ENCODE data around the gene RCOR1.

Gene RCOR1

DNA sequence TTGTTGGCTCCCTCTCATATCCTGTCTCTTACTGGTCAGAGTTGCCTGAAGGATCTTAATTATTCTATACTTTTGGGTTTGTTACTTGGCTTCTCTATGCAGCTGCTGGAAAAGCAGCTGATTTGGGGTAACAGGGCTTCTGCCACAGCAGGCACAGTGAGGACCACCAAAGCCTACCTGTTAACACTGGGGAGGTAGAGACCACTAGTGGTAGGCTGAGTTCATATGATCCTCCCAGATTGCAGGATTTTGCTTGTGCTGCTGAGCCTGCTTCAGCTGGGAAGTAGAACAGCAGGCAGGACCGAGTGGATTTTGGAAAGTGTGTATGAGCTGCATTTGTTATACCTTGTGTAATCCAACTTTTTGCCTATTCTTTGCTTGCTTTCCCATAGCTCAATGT, 34.1 kb downstream of the RCOR1 start:
- Histone ChIP-seq H3K4me3 (replicated peaks; ENCODE audit: insufficient read depth, low read length) (no peak overlapping the region), H3K27me3 (ENCODE audit: insufficient read depth, poor library complexity, severe bottlenecking) (no peaks in the 10 kb centered on the region), H3K27ac (replicated peaks) (no peak overlapping the region)
- TF ChIP-seq POLR2AphosphoS5 (IDR thresholded peaks at IDR 0.05; ENCODE audit: low read depth): no peak
- TF ChIP-seq, protein P1, sequence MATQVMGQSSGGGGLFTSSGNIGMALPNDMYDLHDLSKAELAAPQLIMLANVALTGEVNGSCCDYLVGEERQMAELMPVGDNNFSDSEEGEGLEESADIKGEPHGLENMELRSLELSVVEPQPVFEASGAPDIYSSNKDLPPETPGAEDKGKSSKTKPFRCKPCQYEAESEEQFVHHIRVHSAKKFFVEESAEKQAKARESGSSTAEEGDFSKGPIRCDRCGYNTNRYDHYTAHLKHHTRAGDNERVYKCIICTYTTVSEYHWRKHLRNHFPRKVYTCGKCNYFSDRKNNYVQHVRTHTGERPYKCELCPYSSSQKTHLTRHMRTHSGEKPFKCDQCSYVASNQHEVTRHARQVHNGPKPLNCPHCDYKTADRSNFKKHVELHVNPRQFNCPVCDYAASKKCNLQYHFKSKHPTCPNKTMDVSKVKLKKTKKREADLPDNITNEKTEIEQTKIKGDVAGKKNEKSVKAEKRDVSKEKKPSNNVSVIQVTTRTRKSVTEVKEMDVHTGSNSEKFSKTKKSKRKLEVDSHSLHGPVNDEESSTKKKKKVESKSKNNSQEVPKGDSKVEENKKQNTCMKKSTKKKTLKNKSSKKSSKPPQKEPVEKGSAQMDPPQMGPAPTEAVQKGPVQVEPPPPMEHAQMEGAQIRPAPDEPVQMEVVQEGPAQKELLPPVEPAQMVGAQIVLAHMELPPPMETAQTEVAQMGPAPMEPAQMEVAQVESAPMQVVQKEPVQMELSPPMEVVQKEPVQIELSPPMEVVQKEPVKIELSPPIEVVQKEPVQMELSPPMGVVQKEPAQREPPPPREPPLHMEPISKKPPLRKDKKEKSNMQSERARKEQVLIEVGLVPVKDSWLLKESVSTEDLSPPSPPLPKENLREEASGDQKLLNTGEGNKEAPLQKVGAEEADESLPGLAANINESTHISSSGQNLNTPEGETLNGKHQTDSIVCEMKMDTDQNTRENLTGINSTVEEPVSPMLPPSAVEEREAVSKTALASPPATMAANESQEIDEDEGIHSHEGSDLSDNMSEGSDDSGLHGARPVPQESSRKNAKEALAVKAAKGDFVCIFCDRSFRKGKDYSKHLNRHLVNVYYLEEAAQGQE (IDR thresholded peaks at IDR 0.05; ENCODE audit: insufficient replicate concordance, low read depth): no peak
- TF ChIP-seq, protein P2, sequence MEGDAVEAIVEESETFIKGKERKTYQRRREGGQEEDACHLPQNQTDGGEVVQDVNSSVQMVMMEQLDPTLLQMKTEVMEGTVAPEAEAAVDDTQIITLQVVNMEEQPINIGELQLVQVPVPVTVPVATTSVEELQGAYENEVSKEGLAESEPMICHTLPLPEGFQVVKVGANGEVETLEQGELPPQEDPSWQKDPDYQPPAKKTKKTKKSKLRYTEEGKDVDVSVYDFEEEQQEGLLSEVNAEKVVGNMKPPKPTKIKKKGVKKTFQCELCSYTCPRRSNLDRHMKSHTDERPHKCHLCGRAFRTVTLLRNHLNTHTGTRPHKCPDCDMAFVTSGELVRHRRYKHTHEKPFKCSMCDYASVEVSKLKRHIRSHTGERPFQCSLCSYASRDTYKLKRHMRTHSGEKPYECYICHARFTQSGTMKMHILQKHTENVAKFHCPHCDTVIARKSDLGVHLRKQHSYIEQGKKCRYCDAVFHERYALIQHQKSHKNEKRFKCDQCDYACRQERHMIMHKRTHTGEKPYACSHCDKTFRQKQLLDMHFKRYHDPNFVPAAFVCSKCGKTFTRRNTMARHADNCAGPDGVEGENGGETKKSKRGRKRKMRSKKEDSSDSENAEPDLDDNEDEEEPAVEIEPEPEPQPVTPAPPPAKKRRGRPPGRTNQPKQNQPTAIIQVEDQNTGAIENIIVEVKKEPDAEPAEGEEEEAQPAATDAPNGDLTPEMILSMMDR (IDR thresholded peaks at IDR 0.05; ENCODE audit: insufficient read depth, low read length): no peak
- no peak for TF ChIP-seq SPI1 (IDR thresholded peaks at IDR 0.05; ENCODE audit: borderline replicate concordance, low read depth)
- TF ChIP-seq GABPA (IDR thresholded peaks at IDR 0.05; ENCODE audit: low read depth): no peak
- no peak for DNase-seq (ENCODE audit: low read depth in 1 of 2, low spot score in 1 of 2)

DNA sequence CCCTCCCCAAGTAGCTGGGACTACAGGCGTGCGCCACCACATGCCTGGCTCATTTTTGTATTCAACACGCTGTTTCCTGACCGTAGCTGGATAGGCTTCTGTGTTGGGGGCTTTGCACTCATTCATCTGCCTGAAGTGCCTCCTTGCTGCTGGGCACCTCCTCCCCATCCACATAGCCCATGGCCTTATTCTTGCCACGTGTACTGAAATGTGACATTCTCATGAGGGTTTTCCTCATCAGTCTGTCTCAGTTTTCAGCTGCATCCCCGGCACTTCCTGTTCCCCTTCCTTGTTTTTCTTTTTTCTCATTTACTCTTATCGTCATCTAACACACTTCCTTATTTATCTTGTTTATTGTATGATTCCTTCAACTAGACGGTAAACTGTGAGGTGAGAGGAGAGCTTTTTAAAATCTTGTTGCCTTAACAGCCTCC, 36.6 kb downstream of the RCOR1 start:
- no peak overlapping the region for H3K4me3 ChIP-seq (replicated peaks; ENCODE audit: insufficient read depth, low read length)
- no peaks in the 10 kb centered on the region for H3K27me3 ChIP-seq (ENCODE audit: insufficient read depth, poor library complexity, severe bottlenecking)
- H3K27ac ChIP-seq (replicated peaks): peak overlapping the region; percentile 43
- DNase-seq (ENCODE audit: low read depth in 1 of 2, low spot score in 1 of 2): peak; percentile 45 to 69
- TF ChIP-seq POLR2AphosphoS5 (IDR thresholded peaks at IDR 0.05; ENCODE audit: low read depth): no peak; the same call in 1 of the 2 replicates
- TF ChIP-seq, protein P1 (IDR thresholded peaks at IDR 0.05; ENCODE audit: insufficient replicate concordance, low read depth): no peak
- TF ChIP-seq GABPA (IDR thresholded peaks at IDR 0.05; ENCODE audit: low read depth): no peak
- peak; percentile 94 for TF ChIP-seq SPI1 (IDR thresholded peaks at IDR 0.05; ENCODE audit: borderline replicate concordance, low read depth)
- TF ChIP-seq, protein P2 (IDR thresholded peaks at IDR 0.05; ENCODE audit: insufficient read depth, low read length): no peak

DNA sequence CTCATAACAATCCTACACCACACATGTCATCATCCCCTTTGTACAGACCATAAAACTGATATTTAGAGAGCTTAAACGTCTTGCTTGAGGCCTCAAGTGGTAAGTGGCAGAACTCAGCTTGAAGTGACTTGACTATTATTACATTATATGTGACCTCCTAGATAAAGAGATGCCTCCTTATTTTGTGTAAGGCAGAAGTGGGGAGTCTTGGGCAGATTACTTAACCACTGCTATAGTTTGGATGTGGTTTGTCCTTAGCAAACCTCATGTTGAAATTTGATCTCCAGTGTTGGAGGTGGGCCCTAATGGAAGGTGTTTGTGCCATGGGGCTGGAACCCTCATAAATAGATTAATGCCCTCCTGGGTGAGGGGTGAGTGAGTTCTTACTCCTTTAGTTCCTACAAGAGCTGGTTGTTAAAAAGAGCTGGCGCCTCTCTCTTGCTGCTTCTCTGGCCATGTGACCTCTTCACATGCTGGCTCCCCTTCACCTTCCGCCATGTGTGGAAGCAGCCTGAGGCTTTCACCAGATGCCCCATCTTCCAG, 37.4 kb downstream of the RCOR1 start:
- H3K4me3 ChIP-seq (replicated peaks; ENCODE audit: insufficient read depth, low read length): no peak overlapping the region
- TF ChIP-seq, protein P2 (IDR thresholded peaks at IDR 0.05; ENCODE audit: insufficient read depth, low read length): no peak
- TF ChIP-seq, protein P1 (IDR thresholded peaks at IDR 0.05; ENCODE audit: insufficient replicate concordance, low read depth): no peak
- TF ChIP-seq GABPA (IDR thresholded peaks at IDR 0.05; ENCODE audit: low read depth) (no peak), POLR2AphosphoS5 (IDR thresholded peaks at IDR 0.05; ENCODE audit: low read depth) (no peak), SPI1 (IDR thresholded peaks at IDR 0.05; ENCODE audit: borderline replicate concordance, low read depth) (no peak)
- peak overlapping the region; percentile 43 for H3K27ac ChIP-seq (replicated peaks)
- H3K27me3 ChIP-seq (ENCODE audit: insufficient read depth, poor library complexity, severe bottlenecking): no peaks in the 10 kb centered on the region
- DNase-seq (ENCODE audit: low read depth in 1 of 2, low spot score in 1 of 2): peak; percentile 35 to 58

All from HL-60 (cell line).